SK-N-MC (cell line): ENCODE results near the gene HIVEP2.

Experiments
- DNase-seq: peaks from one replicate; pipeline ENCODE4 v3.0.0-alpha.2; 2011; ENCODE audit warnings: low read depth, low spot score
- H3K27ac ChIP-seq: fragments of 200-600 bp; sonication (generic); 2 replicates; pipeline ENCODE4 v1.5.1; 2016; ENCODE audit warnings: mixed run types
- H3K36me3 ChIP-seq: fragments of 200-600 bp; sonication (generic); 2 replicates; pipeline ENCODE4 v1.6.1; 2017; ENCODE audit warnings: antibody characterized with exemption, low read length, mixed read lengths; ENCODE audit not compliant: insufficient read depth
- H3K4me3 ChIP-seq: fragments of 200-600 bp; sonication (generic); 2 replicates; pipeline ENCODE4 v1.5.1; 2016
- H3K9ac ChIP-seq: fragments of 200-600 bp; sonication (generic); 2 replicates; pipeline ENCODE4 v1.8.0; 2017; ENCODE audit warnings: mixed run types, mixed read lengths; ENCODE audit not compliant: insufficient read length
- H3K9me3 ChIP-seq: fragments of 200-600 bp; sonication (generic); 2 replicates; pipeline ENCODE4 v1.6.1; 2017; ENCODE audit warnings: low read depth, mild to moderate bottlenecking, antibody characterized with exemption, low read length, moderate library complexity, mixed read lengths
- EZH2 ChIP-seq: fragments of 200-600 bp; sonication (generic); IDR thresholded peaks from one replicate; pipeline ENCODE4 v1.6.1; 2017; ENCODE audit warnings: antibody characterized with exemption
- FOXP2 ChIP-seq: optimal IDR thresholded peaks from 2 replicates; pipeline ENCODE3; 2011; ENCODE audit warnings: mild to moderate bottlenecking, moderate library complexity; ENCODE audit not compliant: insufficient read depth; ENCODE audit errors: extremely low read length, control extremely low read depth
- POLR2AphosphoS5 ChIP-seq: IDR thresholded peaks from 2 replicates; pipeline ENCODE4 v1.6.1; 2012; ENCODE audit warnings: mild to moderate bottlenecking, low read depth, low read length, borderline replicate concordance

HIVEP2 gene

GRCh38 chr6:142816031-142816430 is 128.9 kb downstream of the HIVEP2 start:
- no peaks in the 10 kb centered on the region for H3K9me3 ChIP-seq
- no peak overlapping the region for H3K9ac ChIP-seq
- DNase-seq, result no peak
- no peaks in the 10 kb centered on the region for H3K36me3 ChIP-seq
- no peak overlapping the region for H3K4me3 ChIP-seq
- TF ChIP-seq POLR2AphosphoS5, result no peak
- no peak overlapping the region for H3K27ac ChIP-seq

GRCh38 chr6:142811923-142812322 is 133.1 kb downstream of the HIVEP2 start:
- H3K9me3 ChIP-seq, result no peaks in the 10 kb centered on the region
- no peak overlapping the region for H3K9ac ChIP-seq
- TF ChIP-seq FOXP2 (no peak), EZH2 (no peak), POLR2AphosphoS5 (no peak)
- H3K4me3 ChIP-seq, result no peak overlapping the region
- DNase-seq, result no peak
- H3K27ac ChIP-seq, result no peak overlapping the region
- no peaks in the 10 kb centered on the region for H3K36me3 ChIP-seq

GRCh38 chr6:142810952-142811514 is 133.9 kb downstream of the HIVEP2 start:
- TF ChIP-seq FOXP2 (no peak), EZH2 (no peak), POLR2AphosphoS5 (no peak)
- H3K9me3 ChIP-seq, result no peaks in the 10 kb centered on the region
- no peak overlapping the region for H3K4me3 ChIP-seq
- H3K27ac ChIP-seq, result no peak overlapping the region
- H3K9ac ChIP-seq, result no peak overlapping the region
- DNase-seq, result no peak
- H3K36me3 ChIP-seq, result no peaks in the 10 kb centered on the region

GRCh38 chr6:142809947-142810346 is 135.0 kb downstream of the HIVEP2 start:
- no peak overlapping the region for H3K27ac ChIP-seq
- no peaks in the 10 kb centered on the region for H3K36me3 ChIP-seq
- DNase-seq, result no peak
- H3K4me3 ChIP-seq, result no peak overlapping the region
- no peak overlapping the region for H3K9ac ChIP-seq
- H3K9me3 ChIP-seq, result no peaks in the 10 kb centered on the region
- no peak for TF ChIP-seq FOXP2
- no peak for TF ChIP-seq POLR2AphosphoS5
- no peak for TF ChIP-seq EZH2

- H3K27ac ChIP-seq, result no peak overlapping the region
- H3K4me3 ChIP-seq, result no peak overlapping the region
- H3K36me3 ChIP-seq, result no peaks in the 10 kb centered on the region
- H3K9me3 ChIP-seq, result no peaks in the 10 kb centered on the region
- DNase-seq, result no peak
- no peak overlapping the region for H3K9ac ChIP-seq
- TF ChIP-seq FOXP2 (no peak), EZH2 (no peak), POLR2AphosphoS5 (no peak)
Measured at GRCh38 chr6:142808405-142809061, 136.4 kb downstream of the HIVEP2 start.

DNA sequence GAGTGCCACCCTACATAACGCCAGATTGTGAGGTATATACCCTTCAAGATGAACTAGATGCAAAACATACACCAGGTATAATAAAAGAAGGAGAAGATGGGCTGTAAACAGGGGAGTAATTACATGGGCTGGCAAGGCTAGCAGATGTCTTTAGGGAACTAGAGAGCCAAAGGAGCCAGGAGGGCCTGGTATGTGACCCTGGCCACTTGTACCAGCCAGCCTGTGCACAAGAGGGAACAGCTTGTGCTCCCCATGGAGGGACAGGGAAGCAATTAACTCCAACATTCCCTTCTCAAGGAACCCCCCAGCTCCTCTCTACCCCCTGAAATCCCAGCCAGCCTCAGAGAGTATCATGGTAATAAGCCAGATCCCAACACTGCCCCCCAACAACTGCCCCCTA is 139.9 kb downstream of the HIVEP2 start:
- no peak overlapping the region for H3K4me3 ChIP-seq
- no peak overlapping the region for H3K9ac ChIP-seq
- no peak for TF ChIP-seq EZH2
- TF ChIP-seq FOXP2, result no peak
- no peak for TF ChIP-seq POLR2AphosphoS5
- no peak overlapping the region for H3K27ac ChIP-seq
- no peaks in the 10 kb centered on the region for H3K36me3 ChIP-seq
- DNase-seq, result no peak
- no peaks in the 10 kb centered on the region for H3K9me3 ChIP-seq

- Histone ChIP-seq H3K4me3 (no peak overlapping the region), H3K9ac (no peak overlapping the region), H3K9me3 (no peaks in the 10 kb centered on the region), H3K27ac (no peak overlapping the region), H3K36me3 (no peaks in the 10 kb centered on the region)
- TF ChIP-seq EZH2, result no peak
- no peak for DNase-seq
Measured at GRCh38 chr6:142804490-142804889, 140.5 kb downstream of the HIVEP2 start.

GRCh38 chr6:142803495-142804058 is 141.4 kb downstream of the HIVEP2 start:
- no peak for DNase-seq
- Histone ChIP-seq H3K27ac (no peak overlapping the region), H3K9ac (no peak overlapping the region), H3K9me3 (no peaks in the 10 kb centered on the region), H3K36me3 (no peaks in the 10 kb centered on the region), H3K4me3 (no peak overlapping the region)
- TF ChIP-seq FOXP2, result no peak
- TF ChIP-seq EZH2, result no peak
- no peak for TF ChIP-seq POLR2AphosphoS5

GRCh38 chr6:142803032-142803431 is 141.9 kb downstream of the HIVEP2 start:
- H3K9me3 ChIP-seq, result no peaks in the 10 kb centered on the region
- no peaks in the 10 kb centered on the region for H3K36me3 ChIP-seq
- no peak overlapping the region for H3K9ac ChIP-seq
- no peak for DNase-seq
- no peak overlapping the region for H3K27ac ChIP-seq
- H3K4me3 ChIP-seq, result no peak overlapping the region
- TF ChIP-seq POLR2AphosphoS5 (no peak), FOXP2 (no peak)
